Measurements from ENCODE around the gene SLC25A51.

GRCh38 chr9:37925006-37925405 is 21.1 kb upstream of the SLC25A51 start:
- TF ChIP-seq, protein P1, sequence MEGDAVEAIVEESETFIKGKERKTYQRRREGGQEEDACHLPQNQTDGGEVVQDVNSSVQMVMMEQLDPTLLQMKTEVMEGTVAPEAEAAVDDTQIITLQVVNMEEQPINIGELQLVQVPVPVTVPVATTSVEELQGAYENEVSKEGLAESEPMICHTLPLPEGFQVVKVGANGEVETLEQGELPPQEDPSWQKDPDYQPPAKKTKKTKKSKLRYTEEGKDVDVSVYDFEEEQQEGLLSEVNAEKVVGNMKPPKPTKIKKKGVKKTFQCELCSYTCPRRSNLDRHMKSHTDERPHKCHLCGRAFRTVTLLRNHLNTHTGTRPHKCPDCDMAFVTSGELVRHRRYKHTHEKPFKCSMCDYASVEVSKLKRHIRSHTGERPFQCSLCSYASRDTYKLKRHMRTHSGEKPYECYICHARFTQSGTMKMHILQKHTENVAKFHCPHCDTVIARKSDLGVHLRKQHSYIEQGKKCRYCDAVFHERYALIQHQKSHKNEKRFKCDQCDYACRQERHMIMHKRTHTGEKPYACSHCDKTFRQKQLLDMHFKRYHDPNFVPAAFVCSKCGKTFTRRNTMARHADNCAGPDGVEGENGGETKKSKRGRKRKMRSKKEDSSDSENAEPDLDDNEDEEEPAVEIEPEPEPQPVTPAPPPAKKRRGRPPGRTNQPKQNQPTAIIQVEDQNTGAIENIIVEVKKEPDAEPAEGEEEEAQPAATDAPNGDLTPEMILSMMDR (IDR thresholded peaks at IDR 0.05), result no peak
- TF ChIP-seq POLR2A (IDR thresholded peaks at IDR 0.05), result no peak
